HG03103 (cell line): ENCODE data around the gene RNF149.
"Not testable (repeated sequence)": the region's sequence is repeated elsewhere in the genome, so short reads cannot be mapped to it uniquely, and the experiment has no call there.

Experiments used
- ATAC-seq: cut with Tn5 transposase; IDR thresholded peaks from one replicate; pipeline ENCODE4 v1.9.1; 2021; ENCODE audit warnings: low read depth; ENCODE audit not compliant: unreplicated experiment

RNF149 gene

GRCh38 chr2:101332885-101333766 lies 24.6 kb upstream of the RNF149 start:
- no peak for ATAC-seq

GRCh38 chr2:101331202-101331601 lies 22.7 kb upstream of the RNF149 start:
- no peak for ATAC-seq

- no peak for ATAC-seq
Measured at GRCh38 chr2:101330253-101330933, 21.9 kb upstream of the RNF149 start.

- ATAC-seq = no peak
Measured at GRCh38 chr2:101329026-101329425, 20.5 kb upstream of the RNF149 start.

- peak; percentile 49 for ATAC-seq
Measured at GRCh38 chr2:101328474-101329007, 20.0 kb upstream of the RNF149 start.

- ATAC-seq = no peak
Measured at GRCh38 chr2:101327863-101328394, 19.4 kb upstream of the RNF149 start.

GRCh38 chr2:101325425-101325824 lies 16.9 kb upstream of the RNF149 start:
- no peak for ATAC-seq

- not testable (repeated sequence) for ATAC-seq
Measured at GRCh38 chr2:101316568-101316967, 8.1 kb upstream of the RNF149 start.

- ATAC-seq = no peak
Measured at GRCh38 chr2:101311696-101312017, 3.2 kb upstream of the RNF149 start.

GRCh38 chr2:101310834-101311695 lies 2.6 kb upstream of the RNF149 start:
- ATAC-seq = no peak

GRCh38 chr2:101310090-101310833 lies 1.8 kb upstream of the RNF149 start:
- no peak for ATAC-seq

- ATAC-seq = peak; percentile 8
Measured at GRCh38 chr2:101307950-101308431, 510 bp downstream of the RNF149 start.

- no peak for ATAC-seq
Measured at GRCh38 chr2:101307503-101307902, 998 bp downstream of the RNF149 start.

GRCh38 chr2:101306410-101306809 lies 2.1 kb downstream of the RNF149 start:
- peak; percentile 1 for ATAC-seq

- no peak for ATAC-seq
Measured at GRCh38 chr2:101305492-101306078, 2.9 kb downstream of the RNF149 start.

GRCh38 chr2:101305035-101305434 lies 3.5 kb downstream of the RNF149 start:
- ATAC-seq = no peak

GRCh38 chr2:101303688-101304087 lies 4.8 kb downstream of the RNF149 start:
- no peak for ATAC-seq

- no peak for ATAC-seq
Measured at GRCh38 chr2:101302016-101302415, 6.5 kb downstream of the RNF149 start.

- no peak for ATAC-seq
Measured at GRCh38 chr2:101300836-101301235, 7.7 kb downstream of the RNF149 start.
